ENCODE data around the gene COL4A2. TPM values are rescaled to one million over a fixed set of nuclear protein-coding genes. Genes with fewer than 3 reads are reported as not detected.
A peak's percentile ranks its signal among the peaks of the same experiment; 100 is the strongest.

The COL4A2 gene
- total RNA-seq, 1 experiment from 2014 or later = 1.6 TPM

- no TSS peak for BruUV-seq (replicated peaks)
- Histone ChIP-seq H2AFZ (ENCODE audit: low read depth, low read length, poor library complexity, severe bottlenecking) (peak within 1 kb of the TSS; percentile 72), H3K27ac (ENCODE audit: low read depth, low read length) (peak within 1 kb of the TSS; percentile 87), H3K27me3 (ENCODE audit: insufficient read depth, low read length) (no peaks in the 10 kb centered on the region), H3K4me2 (ENCODE audit: low read length) (peak within 1 kb of the TSS; percentile 84), H3K9me2 (ENCODE audit: insufficient read depth) (no peaks in the 10 kb centered on the region), H3K9me3 (ENCODE audit: control insufficient read depth in 1 of 2, insufficient read depth in 1 of 2, low read depth in 1 of 2, low read length in 2 of 2) (no peaks in the 10 kb centered on the region), H4K20me1 (ENCODE audit: insufficient read depth) (no peaks in the 10 kb centered on the region), H3K36me3 (ENCODE audit: control insufficient read depth in 1 of 2, insufficient read depth in 2 of 2, low read length in 2 of 2) (no peaks in the 10 kb centered on the region; a peak in 2 of 4 replicates), H3K79me2 (ENCODE audit: insufficient read depth, low read length) (no peaks in the 10 kb centered on the region), H3K4me1 (ENCODE audit: control insufficient read depth in 1 of 2, insufficient read depth in 2 of 2, low read length in 2 of 2) (peaks cover 24 to 28% of the 10 kb centered on the region in 2 experiments), H3K9ac (ENCODE audit: low read length) (peak within 1 kb of the TSS; percentile 68), H3K4me3 (replicated peaks in 1 of 2; ENCODE audit: low read depth in 1 of 2, low read length in 2 of 2) (peak within 1 kb of the TSS; percentile 67 to 82)
- ChIA-PET RAD21 (ENCODE audit: low non-redundant PET in 1 of 2, low total read pairs in 2 of 2, uncharacterized antibody in 2 of 2, unreplicated experiment in 2 of 2) (interaction anchor here in 1 of 2 experiments (1.3 kb wide), 1 partner anchor 106 kb away, joined by 3 read pairs; no protein-coding TSS in a partner anchor), CTCF (interaction anchor here (1.3 to 1.7 kb wide), 2 partner anchors 15 to 106 kb away, joined by 5 to 9 read pairs; no protein-coding TSS in a partner anchor), POLR2A (interaction anchor here (1.0 to 1.1 kb wide), 2 partner anchors 15 to 151 kb away, joined by 4 read pairs; no protein-coding TSS in a partner anchor)
- intact Hi-C loops (cut with micrococcal nuclease) = loop anchor here (10.0 kb wide), 2 partner anchors 107 to 337 kb away; no protein-coding TSS in a partner anchor
- TF ChIP-seq POLR2AphosphoS5 (IDR thresholded peaks at IDR 0.05; ENCODE audit: low read depth, low read length) (peak; percentile 82), RAD21 (IDR thresholded peaks at IDR 0.05; ENCODE audit: low read depth) (no peak; the same call in 1 of the 2 replicates), CTCF (IDR thresholded peaks at IDR 0.05 in 2 of 3, conservative IDR thresholded peaks at IDR 0.05 in 1 of 3; ENCODE audit: borderline replicate concordance in 1 of 3, insufficient read depth in 1 of 3, low read depth in 2 of 3, low read length in 2 of 3) (no peak), YY1 (IDR thresholded peaks at IDR 0.05; ENCODE audit: extremely low read depth, insufficient replicate concordance, low read depth, low read length) (no peak), EGR1 (IDR thresholded peaks at IDR 0.05; ENCODE audit: low read depth) (peak; percentile 79), SIN3A (IDR thresholded peaks at IDR 0.05; ENCODE audit: low read depth) (peak; percentile 58; the same call in 1 of the 2 replicates), CEBPB (IDR thresholded peaks at IDR 0.05; ENCODE audit: low read depth) (peak; percentile 86), SP1 (IDR thresholded peaks at IDR 0.05; ENCODE audit: low read depth) (peak; percentile 51), POLR2A (IDR thresholded peaks at IDR 0.05; ENCODE audit: borderline replicate concordance, extremely low read depth, insufficient read depth, insufficient read length) (peak; percentile 45), MAX (IDR thresholded peaks at IDR 0.05) (peak; percentile 46)
- ATAC-seq = peak; percentile 82
- peak; percentile 38 for DNase-seq (ENCODE audit: low read depth, low spot score)
Measured at GRCh38 chr13:110561344-110562035, 254.4 kb downstream of the COL4A2 start, which contains the start of gene RAB20. TSS of gene RAB20 (minus strand) at chr13:110561722. CDS start at chr13:110561519, 203 bp downstream.
